Effector memory CD4-positive, alpha-beta T cell (primary cell): ENCODE data around the gene PHACTR4.
"Not testable (repeated sequence)": the region's sequence is repeated elsewhere in the genome, so short reads cannot be mapped to it uniquely, and the experiment has no call there.

Experiments
- DNase-seq, 3 donors: peaks; one replicate each; pipeline ENCODE4 v3.0.0-alpha.2; 2020
- H3K27ac ChIP-seq: 2 replicates; pipeline ENCODE4 v1.7.0; 2013; ENCODE audit warnings: mild to moderate bottlenecking, low read length, moderate library complexity; ENCODE audit not compliant: insufficient read depth, poor library complexity, severe bottlenecking
- H3K27me3 ChIP-seq: replicated peaks from 2 replicates; pipeline ENCODE4 v1.7.0; 2013; ENCODE audit warnings: mild to moderate bottlenecking, low read length; ENCODE audit not compliant: insufficient read depth, control insufficient read depth, poor library complexity, severe bottlenecking
- H3K36me3 ChIP-seq: 2 replicates; pipeline ENCODE4 v1.7.0; 2013; ENCODE audit warnings: mild to moderate bottlenecking, low read length, moderate library complexity; ENCODE audit not compliant: control insufficient read depth, insufficient read depth
- H3K4me1 ChIP-seq: 2 replicates; pipeline ENCODE4 v1.7.0; 2013; ENCODE audit warnings: low read length, mild to moderate bottlenecking; ENCODE audit not compliant: control insufficient read depth, insufficient read depth, poor library complexity, severe bottlenecking
- H3K4me3 ChIP-seq: 2 replicates; pipeline ENCODE4 v1.7.0; 2013; ENCODE audit warnings: low read length, low read depth, mild to moderate bottlenecking; ENCODE audit not compliant: insufficient read depth, poor library complexity, severe bottlenecking
- H3K9me3 ChIP-seq: 2 replicates; pipeline ENCODE4 v1.7.0; 2013; ENCODE audit warnings: mild to moderate bottlenecking, low read length, moderate library complexity; ENCODE audit not compliant: control insufficient read depth

Gene PHACTR4

GRCh38 chr1:28517649-28517999 lies 148.1 kb downstream of the PHACTR4 start:
- Histone ChIP-seq H3K4me1 (peaks cover 9% of the 10 kb centered on the region), H3K27me3 (no peaks in the 10 kb centered on the region), H3K27ac (peak overlapping the region; percentile 66), H3K36me3 (peaks cover 8% of the 10 kb centered on the region), H3K4me3 (peak overlapping the region; percentile 75), H3K9me3 (no peaks in the 10 kb centered on the region)
- DNase-seq = no peak

GRCh38 chr1:28518000-28518744 lies 148.6 kb downstream of the PHACTR4 start:
- Histone ChIP-seq H3K36me3 (peaks cover 6% of the 10 kb centered on the region), H3K4me3 (peak overlapping the region; percentile 75), H3K27me3 (no peaks in the 10 kb centered on the region), H3K9me3 (no peaks in the 10 kb centered on the region), H3K4me1 (peaks cover 9% of the 10 kb centered on the region), H3K27ac (peak overlapping the region; percentile 66)
- DNase-seq = peak; percentile 76 to 80 (median 77)

- no peaks in the 10 kb centered on the region for H3K27me3 ChIP-seq
- H3K27ac ChIP-seq = peak overlapping the region; percentile 53
- peaks cover 9% of the 10 kb centered on the region for H3K4me1 ChIP-seq
- DNase-seq = no peak
- H3K9me3 ChIP-seq = no peaks in the 10 kb centered on the region
- H3K4me3 ChIP-seq = peak overlapping the region; percentile 75
- H3K36me3 ChIP-seq = peaks cover 2% of the 10 kb centered on the region
These were observed 149.3 kb downstream of the PHACTR4 start for GRCh38 chr1:28518745-28519341.

- H3K27ac ChIP-seq = no peak overlapping the region
- H3K27me3 ChIP-seq = no peaks in the 10 kb centered on the region
- H3K9me3 ChIP-seq = no peaks in the 10 kb centered on the region
- H3K36me3 ChIP-seq = no peaks in the 10 kb centered on the region
- H3K4me3 ChIP-seq = no peak overlapping the region
- no peak for DNase-seq
- H3K4me1 ChIP-seq = peaks cover 9% of the 10 kb centered on the region
These were observed 150.6 kb downstream of the PHACTR4 start for GRCh38 chr1:28519946-28520725.

GRCh38 chr1:28520796-28521195 lies 151.3 kb downstream of the PHACTR4 start:
- DNase-seq, H3K9me3 ChIP-seq, H3K4me3 ChIP-seq, H3K36me3 ChIP-seq, H3K27me3 ChIP-seq, H3K4me1 ChIP-seq, H3K27ac ChIP-seq: not testable (repeated sequence)

GRCh38 chr1:28521502-28522164 lies 152.1 kb downstream of the PHACTR4 start:
- no peaks in the 10 kb centered on the region for H3K36me3 ChIP-seq
- no peak overlapping the region for H3K4me3 ChIP-seq
- H3K4me1 ChIP-seq = peaks cover 9% of the 10 kb centered on the region
- H3K9me3 ChIP-seq = no peaks in the 10 kb centered on the region
- DNase-seq = no peak
- H3K27me3 ChIP-seq = no peaks in the 10 kb centered on the region
- H3K27ac ChIP-seq = no peak overlapping the region

- H3K9me3 ChIP-seq, H3K4me1 ChIP-seq, H3K27me3 ChIP-seq, H3K27ac ChIP-seq, H3K4me3 ChIP-seq, H3K36me3 ChIP-seq, DNase-seq: not testable (repeated sequence)
These were observed 153.0 kb downstream of the PHACTR4 start for GRCh38 chr1:28522537-28522936.

GRCh38 chr1:28525002-28525642 lies 155.6 kb downstream of the PHACTR4 start:
- H3K4me3 ChIP-seq, H3K36me3 ChIP-seq, H3K9me3 ChIP-seq, H3K4me1 ChIP-seq, H3K27ac ChIP-seq, DNase-seq, H3K27me3 ChIP-seq: not testable (repeated sequence)

- no peak for DNase-seq
- no peaks in the 10 kb centered on the region for H3K4me1 ChIP-seq
- H3K27ac ChIP-seq = no peak overlapping the region
- H3K36me3 ChIP-seq = no peaks in the 10 kb centered on the region
- H3K9me3 ChIP-seq = no peaks in the 10 kb centered on the region
- H3K4me3 ChIP-seq = no peak overlapping the region
- H3K27me3 ChIP-seq = no peaks in the 10 kb centered on the region
These were observed 157.3 kb downstream of the PHACTR4 start for GRCh38 chr1:28526886-28527285.
